ENCODE data around the gene C16orf87. TPM values are rescaled to one million over a fixed set of nuclear protein-coding genes. Genes with fewer than 3 reads are reported as not detected.

C16orf87 gene
- polyA plus RNA-seq, 4 donors: 20.3 to 36.7 (median 29.6) TPM

- DNase-seq (ENCODE audit: low read depth in 4 of 4, low spot score in 3 of 4): no peak
Observed at GRCh38 chr16:46844771-46845170, 13.8 kb upstream of the C16orf87 start.

- DNase-seq (ENCODE audit: low read depth in 4 of 4, low spot score in 3 of 4): no peak
Observed at GRCh38 chr16:46843898-46844642, 13.1 kb upstream of the C16orf87 start.

GRCh38 chr16:46842192-46842895, 11.4 kb upstream of the C16orf87 start:
- no peak for DNase-seq (ENCODE audit: low read depth in 4 of 4, low spot score in 3 of 4)

- no peak for DNase-seq (ENCODE audit: low read depth in 4 of 4, low spot score in 3 of 4)
Observed at GRCh38 chr16:46839986-46840443, 9.0 kb upstream of the C16orf87 start.

GRCh38 chr16:46836534-46837530, 5.9 kb upstream of the C16orf87 start:
- DNase-seq (ENCODE audit: low read depth in 4 of 4, low spot score in 3 of 4): no peak

- DNase-seq (ENCODE audit: low read depth in 4 of 4, low spot score in 3 of 4): no peak
Observed at GRCh38 chr16:46833460-46833800, 2.5 kb upstream of the C16orf87 start.

- DNase-seq (ENCODE audit: low read depth in 4 of 4, low spot score in 3 of 4): no peak
Observed at GRCh38 chr16:46832757-46833459, 1.9 kb upstream of the C16orf87 start.

- DNase-seq (ENCODE audit: low read depth in 4 of 4, low spot score in 3 of 4): peak in 2 of 4 donors; percentile 24 to 31
Observed at GRCh38 chr16:46830417-46830901, 521 bp downstream of the C16orf87 start.

GRCh38 chr16:46828943-46829342, 2.0 kb downstream of the C16orf87 start:
- DNase-seq (ENCODE audit: low read depth in 4 of 4, low spot score in 3 of 4): no peak

- DNase-seq (ENCODE audit: low read depth in 4 of 4, low spot score in 3 of 4): no peak
Observed at GRCh38 chr16:46828292-46828691, 2.7 kb downstream of the C16orf87 start.

GRCh38 chr16:46826631-46827030, 4.3 kb downstream of the C16orf87 start:
- no peak for DNase-seq (ENCODE audit: low read depth in 4 of 4, low spot score in 3 of 4)

GRCh38 chr16:46822270-46822669, 8.7 kb downstream of the C16orf87 start:
- DNase-seq (ENCODE audit: low read depth in 4 of 4, low spot score in 3 of 4): no peak

- no peak for DNase-seq (ENCODE audit: low read depth in 4 of 4, low spot score in 3 of 4)
Observed at GRCh38 chr16:46817961-46818360, 13.0 kb downstream of the C16orf87 start.

- DNase-seq (ENCODE audit: low read depth in 4 of 4, low spot score in 3 of 4): no peak
Observed at GRCh38 chr16:46814790-46815189, 16.2 kb downstream of the C16orf87 start.

- DNase-seq (ENCODE audit: low read depth in 4 of 4, low spot score in 3 of 4): no peak
Observed at GRCh38 chr16:46813611-46814010, 17.4 kb downstream of the C16orf87 start.

- no peak for DNase-seq (ENCODE audit: low read depth in 4 of 4, low spot score in 3 of 4)
Observed at GRCh38 chr16:46812781-46813540, 18.0 kb downstream of the C16orf87 start.

- DNase-seq (ENCODE audit: low read depth in 4 of 4, low spot score in 3 of 4): no peak
Observed at GRCh38 chr16:46811682-46812081, 19.3 kb downstream of the C16orf87 start.

- DNase-seq (ENCODE audit: low read depth in 4 of 4, low spot score in 3 of 4): no peak
Observed at GRCh38 chr16:46808997-46809396, 22.0 kb downstream of the C16orf87 start.

- DNase-seq (ENCODE audit: low read depth in 4 of 4, low spot score in 3 of 4): no peak
Observed at GRCh38 chr16:46807336-46807735, 23.6 kb downstream of the C16orf87 start.

Data from left renal pelvis (tissue), 4 donors.